Prostate gland (tissue), 2 donors: ENCODE measurements around the gene MED12L. TPM values are rescaled to one million over a fixed set of nuclear protein-coding genes. Genes with fewer than 3 reads are reported as not detected.

Experiments
- DNase-seq: peaks from one replicate; pipeline ENCODE4 v3.0.0-alpha.2; 2019; ENCODE audit warnings: low spot score
- H3K27ac ChIP-seq, 2 donors: fragments of 200-600 bp; sonication (generic); 2 replicates each; pipeline ENCODE4 v1.5.1; 2017 to 2019
- H3K27me3 ChIP-seq: fragments of 200-600 bp; sonication (generic); replicated peaks from 2 replicates; pipeline ENCODE4 v1.5.1; 2019; ENCODE audit not compliant: insufficient read depth
- H3K36me3 ChIP-seq, 2 donors: fragments of 200-600 bp; sonication (generic); 1 replicate in 1 of 2; 2 replicates in 1 of 2; pipeline versions ENCODE4 v1.5.1 to v1.8.1; 2017 to 2019
- H3K4me1 ChIP-seq: fragments of 200-600 bp; sonication (generic); replicated peaks from 2 replicates; pipeline ENCODE4 v1.5.1; 2019
- H3K4me3 ChIP-seq, 2 donors: fragments of 200-600 bp; sonication (generic); 2 replicates each; pipeline ENCODE4 v1.5.1; 2017 to 2019
- H3K9me3 ChIP-seq: fragments of 200-600 bp; sonication (generic); 2 replicates; pipeline ENCODE4 v1.5.1; 2017
- CTCF ChIP-seq, 4 experiments: fragments of 200-600 bp in 2 of 4; fragments of 450-650 bp in 2 of 4; sonication (generic) in 2 of 4; IDR thresholded peaks; 1 replicate in 3 of 4; 2 replicates in 1 of 4; pipeline ENCODE4 v1.5.1; 2016 to 2019; ENCODE audit warnings: antibody characterized with exemption in 4 of 4, mild to moderate bottlenecking in 2 of 4, moderate library complexity in 2 of 4
- POLR2A ChIP-seq: fragments of 450-650 bp; IDR thresholded peaks from one replicate; pipeline ENCODE4 v1.6.1; 2016; ENCODE audit warnings: antibody characterized with exemption, mild to moderate bottlenecking
- POLR2AphosphoS5 ChIP-seq: sonication (generic); formaldehyde crosslinking; IDR thresholded peaks from one replicate; pipeline ENCODE4 v1.6.1; 2017; ENCODE audit warnings: antibody characterized with exemption
- WGBS: methylation state at CpG from one replicate; pipeline ENCODE4 v1.1.5; 2018; 5-methylcytosine and 5-hydroxymethylcytosine counted together
- intact Hi-C: fragments of 100-400 bp; cut with DNase I; formaldehyde crosslinking; loops from one replicate; pipeline ENCODE4 v1.14.2; 2022
- total RNA-seq, 2 donors: library from RNA; depleted of rRNA; stranded (reverse); fragments of >200 nt; gene quantifications; one replicate each; pipeline ENCODE4 v1.1.0, GENCODE V29; 2016

The MED12L gene
- total RNA-seq, 2 donors from 2014 or later = 3.6 to 4.3 TPM

GRCh38 chr3:151087648-151088047 is 2.2 kb downstream of the MED12L start:
- Histone ChIP-seq H3K4me3 (peak overlapping the region in 1 of 2 donors; percentile 74), H3K9me3 (no peaks in the 10 kb centered on the region), H3K4me1 (no peaks in the 10 kb centered on the region), H3K27ac (no peak overlapping the region), H3K36me3 (no peaks in the 10 kb centered on the region), H3K27me3 (no peaks in the 10 kb centered on the region)
- no peak for DNase-seq
- TF ChIP-seq CTCF (IDR thresholded peaks at IDR 0.05) (no peak), POLR2A (no peak), POLR2AphosphoS5 (no peak)
- intact Hi-C loops = loop anchor here (5.0 kb wide), 1 partner anchor 220 kb away; no protein-coding TSS in a partner anchor
- 62% methylated on average over 2 of the region's 2 CpGs for WGBS

- Histone ChIP-seq H3K27me3 (no peaks in the 10 kb centered on the region), H3K9me3 (no peaks in the 10 kb centered on the region), H3K4me1 (no peaks in the 10 kb centered on the region), H3K36me3 (no peaks in the 10 kb centered on the region), H3K27ac (no peak overlapping the region), H3K4me3 (no peak overlapping the region)
- intact Hi-C loops = no loop called here
- TF ChIP-seq CTCF (IDR thresholded peaks at IDR 0.05) = no peak
- no peak for TF ChIP-seq POLR2A
- no peak for TF ChIP-seq POLR2AphosphoS5
- DNase-seq = no peak
- 88% methylated on average over 3 of the region's 3 CpGs for WGBS
Observed at GRCh38 chr3:151091685-151092345, 6.4 kb downstream of the MED12L start.

- Histone ChIP-seq H3K27me3 (no peaks in the 10 kb centered on the region), H3K4me3 (no peak overlapping the region), H3K36me3 (no peaks in the 10 kb centered on the region), H3K9me3 (no peaks in the 10 kb centered on the region), H3K4me1 (no peaks in the 10 kb centered on the region), H3K27ac (no peak overlapping the region)
- intact Hi-C loops = no loop called here
- TF ChIP-seq CTCF (IDR thresholded peaks at IDR 0.05) (no peak), POLR2A (no peak), POLR2AphosphoS5 (no peak)
- 93% methylated on average over 2 of the region's 2 CpGs for WGBS
- DNase-seq = no peak
Observed at GRCh38 chr3:151093148-151093547, 7.7 kb downstream of the MED12L start.

GRCh38 chr3:151093905-151094304 is 8.4 kb downstream of the MED12L start:
- Histone ChIP-seq H3K27me3 (no peaks in the 10 kb centered on the region), H3K9me3 (no peaks in the 10 kb centered on the region), H3K4me1 (no peaks in the 10 kb centered on the region), H3K27ac (no peak overlapping the region), H3K36me3 (no peaks in the 10 kb centered on the region), H3K4me3 (no peak overlapping the region)
- WGBS = 60% methylated on average over 4 of the region's 4 CpGs
- intact Hi-C loops = no loop called here
- no peak for DNase-seq
- TF ChIP-seq CTCF (IDR thresholded peaks at IDR 0.05) = no peak

GRCh38 chr3:151096716-151097115 is 11.3 kb downstream of the MED12L start:
- no peaks in the 10 kb centered on the region for H3K9me3 ChIP-seq
- H3K4me1 ChIP-seq = no peaks in the 10 kb centered on the region
- TF ChIP-seq POLR2AphosphoS5 = no peak
- no peak for TF ChIP-seq POLR2A
- TF ChIP-seq CTCF (IDR thresholded peaks at IDR 0.05) = no peak
- no peaks in the 10 kb centered on the region for H3K27me3 ChIP-seq
- no peaks in the 10 kb centered on the region for H3K36me3 ChIP-seq
- WGBS = 29% methylated on average over 2 of the region's 2 CpGs
- no peak overlapping the region for H3K4me3 ChIP-seq
- intact Hi-C loops = no loop called here
- H3K27ac ChIP-seq = no peak overlapping the region
- no peak for DNase-seq
